Glomerular visceral epithelial cell (primary cell): Measurements from ENCODE around the gene CANT1.

Experiments used
- DNase-seq: peaks from one replicate; pipeline ENCODE4 v3.0.0-alpha.2; 2016; ENCODE audit errors: extremely low spot score

Gene CANT1

GRCh38 chr17:78959803-78960202 lies 49.8 kb downstream of the CANT1 start:
- DNase-seq: no peak

- DNase-seq: peak; percentile 47
Measured at GRCh38 chr17:78958641-78959127, 50.9 kb downstream of the CANT1 start.

GRCh38 chr17:78957128-78957527 lies 52.4 kb downstream of the CANT1 start:
- DNase-seq: peak; percentile 65

DNA sequence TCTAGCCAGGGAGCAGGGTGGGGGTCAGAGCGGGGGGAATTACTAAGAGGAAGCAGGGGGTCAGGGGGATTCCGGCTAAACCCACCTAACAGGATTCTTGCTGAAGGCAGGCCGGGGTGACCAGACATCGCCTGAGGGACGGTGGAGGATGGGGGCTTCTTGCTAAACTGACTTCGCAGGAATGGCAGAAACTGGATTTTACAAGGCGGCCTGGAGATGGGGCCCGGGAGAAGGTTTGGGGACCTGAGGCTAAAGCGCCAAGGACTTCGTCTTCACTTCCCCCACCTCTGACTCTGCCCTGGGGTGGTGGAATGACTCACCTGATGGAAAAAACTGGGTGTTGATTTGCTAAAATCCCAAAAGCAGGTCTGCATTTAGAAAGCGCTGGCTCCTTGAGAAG lies 53.3 kb downstream of the CANT1 start:
- DNase-seq: no peak

DNA sequence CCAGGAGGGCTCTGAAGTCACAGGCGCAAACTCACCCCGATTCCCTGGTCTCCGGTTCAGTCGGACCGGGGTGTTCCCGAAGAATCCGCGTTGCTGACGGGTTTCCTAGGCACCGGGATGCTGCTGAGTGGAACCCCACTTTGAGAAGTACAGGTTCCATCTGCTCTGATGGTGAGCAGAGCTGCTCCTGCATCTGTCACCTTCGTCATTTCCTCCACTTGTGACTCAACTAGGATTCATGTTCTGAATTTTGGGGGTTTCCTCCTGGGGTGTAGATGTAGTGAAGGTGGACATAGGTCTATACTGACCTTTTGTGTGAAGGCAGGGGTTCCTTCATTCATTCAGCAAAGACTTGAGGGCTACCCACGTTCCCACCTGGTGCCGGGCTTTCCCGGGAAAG lies 54.9 kb downstream of the CANT1 start:
- DNase-seq: no peak

DNA sequence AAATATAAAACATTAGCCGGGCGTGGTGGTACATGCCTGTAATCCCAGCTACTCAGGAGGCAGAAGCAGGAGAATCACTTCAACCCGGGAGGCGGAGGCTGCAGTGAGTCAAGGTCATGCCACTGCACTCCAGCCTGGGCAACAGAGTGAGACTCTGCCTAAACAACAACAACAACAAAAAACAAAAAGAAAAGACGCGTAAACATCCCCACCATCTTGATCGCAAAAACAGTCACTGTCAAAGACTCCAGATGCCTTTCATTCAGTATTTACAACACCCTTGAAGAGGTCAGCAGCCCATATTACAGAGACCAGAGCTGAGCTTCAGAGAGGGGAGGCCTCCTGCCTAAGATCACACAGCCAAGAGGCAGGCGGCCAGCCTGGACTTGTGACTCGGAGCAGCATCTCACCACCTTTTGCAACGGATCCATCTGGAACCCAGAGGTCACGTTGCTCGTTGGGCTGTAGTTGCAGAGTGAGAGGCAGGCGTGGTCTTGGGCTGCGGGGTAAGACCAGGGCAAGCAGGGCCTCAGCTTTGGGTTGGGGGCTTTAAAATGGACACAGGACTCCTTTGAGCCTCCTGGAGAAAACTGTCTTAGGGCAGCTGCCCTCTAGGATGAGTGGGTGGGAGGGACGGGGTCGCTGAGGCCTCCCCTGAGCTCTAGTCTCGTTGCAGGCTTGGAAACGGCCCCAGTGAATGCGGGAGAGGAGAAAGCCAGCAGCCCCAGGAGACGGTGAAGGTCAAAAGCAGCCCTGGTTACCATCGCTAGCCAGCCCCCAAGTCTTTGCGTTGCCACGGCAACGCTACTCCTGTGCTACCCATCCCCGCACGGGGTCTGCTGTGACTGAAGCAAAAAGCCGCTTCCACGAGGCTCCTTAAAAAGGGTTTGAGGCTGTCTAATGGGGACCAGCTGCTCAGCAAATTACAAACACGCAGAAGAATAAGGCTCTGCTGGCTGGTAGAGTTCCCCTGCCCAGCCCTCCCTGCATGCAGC lies 55.9 kb downstream of the CANT1 start:
- no peak for DNase-seq

GRCh38 chr17:78952706-78953105 lies 56.9 kb downstream of the CANT1 start:
- DNase-seq: no peak

DNA sequence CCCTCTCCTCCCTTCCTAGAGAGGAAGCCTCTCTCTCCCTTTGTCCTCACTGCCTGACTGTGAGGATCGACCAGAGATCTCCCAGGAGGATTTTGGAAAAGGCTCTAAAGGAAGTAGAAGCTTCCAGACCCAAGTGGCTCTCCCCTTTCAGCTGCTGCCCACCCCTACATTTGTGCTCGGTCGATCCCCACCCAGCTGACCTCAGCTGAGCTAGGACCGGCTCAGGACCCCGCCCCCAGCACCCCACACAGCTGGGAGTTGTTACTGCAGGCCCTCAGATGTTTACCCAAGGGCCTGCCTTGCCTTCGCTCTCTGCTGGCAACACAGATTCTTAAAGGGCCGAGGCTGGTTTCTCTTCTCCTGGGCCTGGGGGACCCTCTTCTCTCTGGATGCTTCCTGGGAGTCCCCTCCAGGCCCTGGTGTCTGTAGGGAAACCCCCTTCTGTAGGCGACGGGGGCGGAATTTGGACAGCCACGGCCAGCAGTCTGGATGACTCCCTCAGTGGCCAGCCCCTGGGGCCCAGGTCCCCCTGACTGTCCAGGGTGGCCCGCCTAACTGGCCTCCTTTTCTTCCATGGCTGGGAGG lies 57.5 kb downstream of the CANT1 start:
- DNase-seq: no peak

DNA sequence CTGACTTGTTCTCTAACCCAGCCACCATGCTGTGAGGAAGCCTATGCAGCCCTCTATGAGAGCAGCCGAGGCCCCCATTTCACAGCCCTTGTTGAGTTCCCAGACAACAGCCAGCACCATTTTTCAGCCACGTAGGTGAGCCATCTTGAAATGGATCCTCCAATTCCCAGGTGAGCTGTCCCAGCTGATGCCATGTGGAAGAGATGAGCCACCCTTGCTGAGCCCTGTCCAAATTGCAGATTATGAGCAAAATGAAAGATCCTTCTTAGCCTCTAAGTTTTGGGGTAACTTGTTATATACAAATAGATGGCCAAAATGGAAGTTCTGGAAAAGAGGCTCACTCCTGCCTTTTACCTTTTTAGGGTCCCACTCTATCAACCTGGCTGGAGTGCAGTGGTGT lies 58.7 kb downstream of the CANT1 start:
- DNase-seq: no peak

- DNase-seq: no peak
Measured at GRCh38 chr17:78947235-78948149, 62.1 kb downstream of the CANT1 start.

DNA sequence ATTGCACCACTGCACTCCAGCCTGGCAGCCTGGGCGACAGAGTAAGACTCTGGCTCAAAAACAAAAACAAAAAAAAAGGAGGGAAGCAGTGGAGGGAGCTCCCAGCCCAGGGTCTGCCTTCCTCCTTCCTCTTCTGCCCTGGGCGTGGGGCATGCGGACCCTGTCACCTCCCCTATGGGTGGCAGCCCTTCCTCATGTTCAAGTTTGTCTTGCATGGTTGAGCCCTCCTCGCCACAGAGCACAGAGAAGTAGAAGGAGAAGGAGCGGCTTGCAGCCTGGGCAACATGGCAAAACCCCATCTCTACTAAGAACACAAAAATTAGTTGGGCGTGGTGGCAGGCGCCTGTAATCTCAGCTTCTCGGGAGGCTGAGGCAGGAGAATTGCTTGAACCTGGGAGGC lies 62.9 kb downstream of the CANT1 start:
- DNase-seq: no peak

- no peak for DNase-seq
Measured at GRCh38 chr17:78946131-78946530, 63.4 kb downstream of the CANT1 start.

- DNase-seq: peak; percentile 75
Measured at GRCh38 chr17:78945455-78945854, 64.1 kb downstream of the CANT1 start.

- peak; percentile 69 for DNase-seq
Measured at GRCh38 chr17:78944956-78945355, 64.6 kb downstream of the CANT1 start.

GRCh38 chr17:78944026-78944425 lies 65.5 kb downstream of the CANT1 start:
- no peak for DNase-seq
